BLaER1 (cell line): ENCODE results near the gene TEX35.

Experiments used
- H3K27ac ChIP-seq: shearing (Covaris generic); formaldehyde crosslinking; 2 replicates; pipeline ENCODE4 v1.8.1; 2022
- H3K27me3 ChIP-seq: shearing (Covaris generic); formaldehyde crosslinking; 2 replicates; pipeline ENCODE4 v1.8.1; 2022
- H3K36me3 ChIP-seq: shearing (Covaris generic); formaldehyde crosslinking; 2 replicates; pipeline ENCODE4 v1.8.1; 2022
- H3K4me1 ChIP-seq: shearing (Covaris generic); formaldehyde crosslinking; 2 replicates; pipeline ENCODE4 v1.8.1; 2022
- H3K4me2 ChIP-seq: shearing (Covaris generic); formaldehyde crosslinking; 2 replicates; pipeline ENCODE4 v1.8.1; 2022
- H3K4me3 ChIP-seq: shearing (Covaris generic); formaldehyde crosslinking; 2 replicates; pipeline ENCODE4 v1.8.1; 2022
- H3K9ac ChIP-seq: shearing (Covaris generic); formaldehyde crosslinking; 2 replicates; pipeline ENCODE4 v1.8.1; 2022
- H3K9me3 ChIP-seq: shearing (Covaris generic); formaldehyde crosslinking; 2 replicates; pipeline ENCODE4 v1.8.1; 2022
- H4K20me1 ChIP-seq: shearing (Covaris generic); formaldehyde crosslinking; 2 replicates; pipeline ENCODE4 v1.8.1; 2022
- Cebpa-rat ChIP-seq: shearing (Covaris generic); IDR thresholded peaks from 2 replicates; pipeline ENCODE4 v1.8.1; 2022

TEX35 gene

GRCh38 chr1:178538192-178538916, 25.4 kb downstream of the TEX35 start:
- Histone ChIP-seq H3K27ac (no peak overlapping the region), H3K36me3 (no peaks in the 10 kb centered on the region), H3K4me2 (no peak overlapping the region), H3K4me1 (peaks cover 8% of the 10 kb centered on the region), H3K9ac (no peak overlapping the region), H3K4me3 (no peak overlapping the region), H3K9me3 (no peaks in the 10 kb centered on the region), H3K27me3 (no peaks in the 10 kb centered on the region), H4K20me1 (no peaks in the 10 kb centered on the region)
- TF ChIP-seq Cebpa-rat, result no peak

GRCh38 chr1:178539291-178539690, 26.4 kb downstream of the TEX35 start:
- no peaks in the 10 kb centered on the region for H4K20me1 ChIP-seq
- H3K4me3 ChIP-seq, result no peak overlapping the region
- H3K27ac ChIP-seq, result no peak overlapping the region
- H3K4me1 ChIP-seq, result peaks cover 10% of the 10 kb centered on the region
- no peaks in the 10 kb centered on the region for H3K36me3 ChIP-seq
- H3K9ac ChIP-seq, result no peak overlapping the region
- H3K27me3 ChIP-seq, result no peaks in the 10 kb centered on the region
- H3K9me3 ChIP-seq, result no peaks in the 10 kb centered on the region
- no peak overlapping the region for H3K4me2 ChIP-seq
- TF ChIP-seq Cebpa-rat, result no peak

GRCh38 chr1:178540204-178540603, 27.3 kb downstream of the TEX35 start:
- Histone ChIP-seq H3K36me3 (no peaks in the 10 kb centered on the region), H3K4me2 (no peak overlapping the region), H3K9ac (no peak overlapping the region), H3K27me3 (no peaks in the 10 kb centered on the region), H3K4me1 (peaks cover 10% of the 10 kb centered on the region), H3K9me3 (no peaks in the 10 kb centered on the region), H3K4me3 (no peak overlapping the region), H3K27ac (no peak overlapping the region), H4K20me1 (no peaks in the 10 kb centered on the region)
- TF ChIP-seq Cebpa-rat, result no peak

GRCh38 chr1:178540646-178541045, 27.7 kb downstream of the TEX35 start:
- no peaks in the 10 kb centered on the region for H3K27me3 ChIP-seq
- no peak overlapping the region for H3K9ac ChIP-seq
- no peak overlapping the region for H3K4me3 ChIP-seq
- no peak overlapping the region for H3K4me2 ChIP-seq
- peaks cover 10% of the 10 kb centered on the region for H3K4me1 ChIP-seq
- H3K36me3 ChIP-seq, result peaks cover 4% of the 10 kb centered on the region; the same call in 1 of the 2 replicates
- H4K20me1 ChIP-seq, result no peaks in the 10 kb centered on the region
- H3K9me3 ChIP-seq, result no peaks in the 10 kb centered on the region
- no peak overlapping the region for H3K27ac ChIP-seq
- TF ChIP-seq Cebpa-rat, result no peak

GRCh38 chr1:178541379-178541778, 28.5 kb downstream of the TEX35 start:
- Histone ChIP-seq H3K4me1 (peaks cover 10% of the 10 kb centered on the region), H3K4me3 (peak overlapping the region; percentile 90), H3K9ac (peak overlapping the region; percentile 83)

GRCh38 chr1:178541829-178542553, 29.1 kb downstream of the TEX35 start:
- peak overlapping the region; percentile 83 for H3K9ac ChIP-seq
- peaks cover 9% of the 10 kb centered on the region; the same call in 1 of the 2 replicates for H3K36me3 ChIP-seq
- no peaks in the 10 kb centered on the region for H4K20me1 ChIP-seq
- peak overlapping the region; percentile 90 for H3K4me3 ChIP-seq
- H3K4me2 ChIP-seq, result peak overlapping the region; percentile 92
- peaks cover 10% of the 10 kb centered on the region for H3K4me1 ChIP-seq
- H3K27me3 ChIP-seq, result no peaks in the 10 kb centered on the region
- no peak for TF ChIP-seq Cebpa-rat
- no peaks in the 10 kb centered on the region for H3K9me3 ChIP-seq
- peak overlapping the region; percentile 77 for H3K27ac ChIP-seq

More at GRCh38 chr1:178541379-178541778, 28.5 kb downstream of the TEX35 start:
- Histone ChIP-seq H3K4me2 (peak overlapping the region; percentile 92), H4K20me1 (no peaks in the 10 kb centered on the region), H3K27me3 (no peaks in the 10 kb centered on the region), H3K9me3 (no peaks in the 10 kb centered on the region), H3K36me3 (peaks cover 6% of the 10 kb centered on the region; the same call in 1 of the 2 replicates), H3K27ac (no peak overlapping the region)
- TF ChIP-seq Cebpa-rat, result no peak

GRCh38 chr1:178542554-178543289, 29.8 kb downstream of the TEX35 start:
- Histone ChIP-seq H3K36me3 (peaks cover 16% of the 10 kb centered on the region; the same call in 1 of the 2 replicates), H3K9ac (peak overlapping the region; percentile 83), H3K4me1 (peaks cover 10% of the 10 kb centered on the region), H3K4me2 (peak overlapping the region; percentile 92), H4K20me1 (no peaks in the 10 kb centered on the region), H3K4me3 (peak overlapping the region; percentile 90), H3K27ac (peak overlapping the region; percentile 77), H3K27me3 (no peaks in the 10 kb centered on the region), H3K9me3 (no peaks in the 10 kb centered on the region)
- TF ChIP-seq Cebpa-rat, result no peak

GRCh38 chr1:178543290-178543607, 30.3 kb downstream of the TEX35 start:
- H3K9me3 ChIP-seq, result no peaks in the 10 kb centered on the region
- H3K4me1 ChIP-seq, result peaks cover 10% of the 10 kb centered on the region
- peaks cover 18% of the 10 kb centered on the region; the same call in 1 of the 2 replicates for H3K36me3 ChIP-seq
- no peaks in the 10 kb centered on the region for H4K20me1 ChIP-seq
- no peak for TF ChIP-seq Cebpa-rat
- H3K4me3 ChIP-seq, result peak overlapping the region; percentile 90
- peak overlapping the region; percentile 92 for H3K4me2 ChIP-seq
- peak overlapping the region; percentile 83 for H3K9ac ChIP-seq
- H3K27ac ChIP-seq, result no peak overlapping the region
- no peaks in the 10 kb centered on the region for H3K27me3 ChIP-seq

GRCh38 chr1:178544531-178544930, 31.6 kb downstream of the TEX35 start:
- no peak for TF ChIP-seq Cebpa-rat
- no peak overlapping the region for H3K27ac ChIP-seq
- no peaks in the 10 kb centered on the region for H4K20me1 ChIP-seq
- peaks cover 18% of the 10 kb centered on the region; the same call in 1 of the 2 replicates for H3K36me3 ChIP-seq
- H3K4me2 ChIP-seq, result no peak overlapping the region
- H3K4me3 ChIP-seq, result no peak overlapping the region
- no peaks in the 10 kb centered on the region for H3K27me3 ChIP-seq
- H3K4me1 ChIP-seq, result peaks cover 10% of the 10 kb centered on the region
- H3K9me3 ChIP-seq, result no peaks in the 10 kb centered on the region
- no peak overlapping the region for H3K9ac ChIP-seq
